Hematopoietic multipotent progenitor cell treated with erythropoietin and hydrocortisone succinate and interleukin-3 and kit ligand, for 8 days (in vitro differentiated cells): ENCODE results near the gene KLHL30.

Source experiments
- DNase-seq: peaks from one replicate; pipeline ENCODE4 v3.0.0-alpha.2; 2015

Gene KLHL30, protein sequence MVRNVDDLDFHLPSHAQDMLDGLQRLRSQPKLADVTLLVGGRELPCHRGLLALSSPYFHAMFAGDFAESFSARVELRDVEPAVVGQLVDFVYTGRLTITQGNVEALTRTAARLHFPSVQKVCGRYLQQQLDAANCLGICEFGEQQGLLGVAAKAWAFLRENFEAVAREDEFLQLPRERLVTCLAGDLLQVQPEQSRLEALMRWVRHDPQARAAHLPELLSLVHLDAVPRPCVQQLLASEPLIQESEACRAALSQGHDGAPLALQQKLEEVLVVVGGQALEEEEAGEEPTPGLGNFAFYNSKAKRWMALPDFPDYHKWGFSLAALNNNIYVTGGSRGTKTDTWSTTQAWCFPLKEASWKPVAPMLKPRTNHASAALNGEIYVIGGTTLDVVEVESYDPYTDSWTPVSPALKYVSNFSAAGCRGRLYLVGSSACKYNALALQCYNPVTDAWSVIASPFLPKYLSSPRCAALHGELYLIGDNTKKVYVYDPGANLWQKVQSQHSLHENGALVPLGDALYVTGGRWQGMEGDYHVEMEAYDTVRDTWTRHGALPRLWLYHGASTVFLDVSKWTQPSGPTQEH

DNA sequence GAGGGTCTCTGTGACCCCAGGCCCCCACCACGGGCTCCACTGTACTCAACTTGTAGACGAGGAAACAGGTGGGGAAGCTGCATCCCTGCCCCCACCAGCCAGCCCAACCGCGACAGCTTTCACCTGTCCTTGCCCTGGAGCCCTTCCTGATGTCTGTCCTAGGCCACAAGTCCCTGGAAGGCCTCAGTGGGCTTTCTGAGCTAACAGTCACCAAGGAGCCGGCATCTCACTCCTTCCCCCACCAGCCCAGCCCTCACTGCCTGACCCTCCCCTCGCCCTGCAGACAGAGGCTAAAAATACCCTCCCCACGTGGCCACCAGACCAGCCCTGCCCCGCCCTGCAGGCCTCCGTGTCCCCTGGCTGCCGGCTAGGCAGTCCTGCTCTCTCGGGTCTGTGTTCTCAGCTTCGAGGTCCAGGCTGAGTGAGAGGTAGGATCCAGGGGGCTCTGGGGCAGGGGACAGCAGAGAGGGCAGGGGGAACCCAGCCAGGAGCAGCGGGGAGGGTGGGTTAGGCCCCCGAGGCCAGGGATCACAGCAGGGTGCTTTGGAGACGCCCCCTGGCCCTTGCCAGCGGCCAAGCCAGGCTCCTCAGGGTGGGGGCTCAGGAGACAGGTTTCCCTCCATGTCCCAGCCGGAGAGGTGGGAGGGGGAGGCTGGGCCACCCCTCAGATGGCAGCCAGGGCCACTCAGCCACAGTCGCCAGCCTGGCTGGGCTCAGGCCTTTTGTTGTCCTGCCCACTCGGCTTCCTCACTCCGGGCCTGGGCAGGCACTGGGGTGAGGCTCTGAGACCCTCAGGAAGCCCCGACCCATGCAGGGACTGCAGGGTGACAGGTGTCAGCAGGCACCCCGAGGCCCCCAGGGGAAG is at the start of gene KLHL30:
Gene KLHL30 (plus strand): TSS at position 338 of the 865 bp plus-strand sequence. CDS start 2,087 bp downstream, outside the sequence.
- no peak for DNase-seq

DNA sequence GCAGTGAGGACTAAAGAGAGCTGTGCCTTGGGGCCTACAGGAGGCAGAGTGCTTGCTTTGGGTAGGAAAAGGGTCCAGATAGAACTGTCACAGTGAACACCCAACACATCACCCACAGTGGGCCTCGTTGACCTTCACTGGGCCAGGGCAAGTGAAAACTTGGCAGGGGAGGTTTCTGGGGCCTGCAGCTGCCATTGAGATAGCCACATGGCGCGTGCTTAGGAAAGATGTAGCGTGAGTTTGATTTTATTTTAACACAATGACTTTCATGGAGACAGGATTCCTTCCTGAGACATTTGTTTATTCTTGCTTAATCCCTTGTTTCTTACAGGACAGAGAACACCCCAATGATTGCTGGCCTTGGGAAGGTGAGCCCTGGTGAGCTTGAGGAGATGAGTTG is 47.6 kb upstream of the KLHL30 start:
- DNase-seq = no peak

- no peak for DNase-seq
Measured at GRCh38 chr2:238091436-238092060, 46.9 kb upstream of the KLHL30 start.

- no peak for DNase-seq
Measured at GRCh38 chr2:238092486-238093035, 45.9 kb upstream of the KLHL30 start.

DNA sequence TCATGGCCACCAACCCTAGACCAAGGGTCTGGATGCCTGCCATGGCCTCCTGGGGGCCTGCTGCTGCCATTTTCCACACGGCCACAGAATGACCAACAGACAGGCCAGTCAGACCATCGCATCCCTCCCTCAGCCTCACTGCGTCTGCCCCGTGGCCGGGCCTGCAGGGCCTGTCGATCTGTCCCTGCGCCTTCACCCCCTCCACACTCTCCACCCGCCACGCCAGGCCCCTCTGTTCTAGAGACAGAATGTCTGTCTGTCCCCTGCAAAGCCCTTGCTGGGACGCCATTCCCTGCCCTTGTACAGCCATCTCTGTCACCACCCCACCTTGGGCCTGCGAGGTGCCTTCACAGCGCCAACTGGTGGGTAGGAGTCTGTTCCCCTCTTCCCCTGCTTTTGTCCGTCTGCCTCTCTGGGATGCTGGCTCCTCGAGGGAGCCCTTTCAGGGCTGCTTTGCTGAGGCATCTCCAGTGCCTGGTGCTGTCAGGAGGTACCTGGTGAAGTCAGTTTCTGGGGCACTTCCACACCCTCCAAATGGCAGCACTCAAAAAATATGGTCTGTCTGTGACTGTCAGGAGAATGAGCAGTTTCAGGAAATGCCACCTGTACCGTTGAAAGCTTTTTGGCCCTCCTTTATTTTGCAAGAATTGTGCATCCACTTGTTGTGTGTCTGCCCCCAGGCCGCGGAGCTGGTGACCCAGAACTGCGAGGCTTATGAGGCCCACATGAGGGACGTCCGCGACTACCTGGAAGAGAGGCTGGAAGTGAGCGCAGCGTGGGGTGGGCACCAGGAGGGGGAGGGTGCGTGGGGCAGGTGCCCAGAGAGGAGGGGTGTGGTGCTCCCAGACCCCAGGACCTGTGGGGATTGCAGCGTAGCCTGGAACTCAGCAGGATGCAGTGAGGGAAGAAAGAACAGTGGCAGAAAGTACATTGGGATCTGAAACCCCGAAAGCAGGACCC is 45.0 kb upstream of the KLHL30 start:
- no peak for DNase-seq

GRCh38 chr2:238094438-238095022 is 43.9 kb upstream of the KLHL30 start:
- no peak for DNase-seq

- DNase-seq = no peak
Measured at GRCh38 chr2:238095143-238095542, 43.3 kb upstream of the KLHL30 start.

- no peak for DNase-seq
Measured at GRCh38 chr2:238096311-238097011, 42.0 kb upstream of the KLHL30 start.

DNA sequence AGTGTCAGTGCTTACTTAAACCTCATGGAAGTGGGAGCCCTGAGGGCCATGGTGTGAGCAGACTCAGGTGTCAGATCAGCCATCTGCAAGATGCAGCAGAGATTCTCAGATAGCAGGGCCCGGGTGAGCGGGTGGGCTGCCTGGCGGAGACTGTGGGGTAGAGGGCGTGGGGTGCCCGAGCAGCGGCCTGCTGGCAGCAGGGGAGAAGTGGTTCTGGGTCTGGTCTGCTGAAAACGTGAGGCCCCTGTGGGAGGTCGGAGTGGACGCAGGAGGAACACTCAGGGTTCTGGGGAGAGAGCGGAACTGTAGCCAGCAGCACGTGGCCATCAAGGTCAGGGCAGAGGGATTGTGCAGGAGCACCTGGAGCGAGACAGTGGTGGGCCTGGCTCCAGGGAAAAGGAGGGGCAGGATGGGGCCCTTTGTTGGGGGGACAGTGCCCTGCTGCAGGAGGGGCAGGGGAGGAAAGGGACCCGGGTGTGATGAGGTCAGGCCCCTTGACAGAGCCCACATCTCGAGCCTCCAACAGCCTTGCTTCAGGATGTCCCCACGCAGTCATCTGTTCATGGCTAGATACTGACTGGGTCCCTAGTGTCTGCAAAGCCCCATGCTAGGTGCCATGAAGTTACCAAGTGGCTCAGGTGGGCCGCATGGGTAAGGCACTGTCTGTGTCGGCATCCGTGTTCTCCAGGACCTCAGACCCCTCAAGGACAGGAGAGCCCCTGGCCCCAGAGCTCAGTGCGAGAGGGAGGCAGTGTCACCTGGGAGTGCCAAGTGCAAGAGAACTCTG is 41.1 kb upstream of the KLHL30 start:
- no peak for DNase-seq

DNA sequence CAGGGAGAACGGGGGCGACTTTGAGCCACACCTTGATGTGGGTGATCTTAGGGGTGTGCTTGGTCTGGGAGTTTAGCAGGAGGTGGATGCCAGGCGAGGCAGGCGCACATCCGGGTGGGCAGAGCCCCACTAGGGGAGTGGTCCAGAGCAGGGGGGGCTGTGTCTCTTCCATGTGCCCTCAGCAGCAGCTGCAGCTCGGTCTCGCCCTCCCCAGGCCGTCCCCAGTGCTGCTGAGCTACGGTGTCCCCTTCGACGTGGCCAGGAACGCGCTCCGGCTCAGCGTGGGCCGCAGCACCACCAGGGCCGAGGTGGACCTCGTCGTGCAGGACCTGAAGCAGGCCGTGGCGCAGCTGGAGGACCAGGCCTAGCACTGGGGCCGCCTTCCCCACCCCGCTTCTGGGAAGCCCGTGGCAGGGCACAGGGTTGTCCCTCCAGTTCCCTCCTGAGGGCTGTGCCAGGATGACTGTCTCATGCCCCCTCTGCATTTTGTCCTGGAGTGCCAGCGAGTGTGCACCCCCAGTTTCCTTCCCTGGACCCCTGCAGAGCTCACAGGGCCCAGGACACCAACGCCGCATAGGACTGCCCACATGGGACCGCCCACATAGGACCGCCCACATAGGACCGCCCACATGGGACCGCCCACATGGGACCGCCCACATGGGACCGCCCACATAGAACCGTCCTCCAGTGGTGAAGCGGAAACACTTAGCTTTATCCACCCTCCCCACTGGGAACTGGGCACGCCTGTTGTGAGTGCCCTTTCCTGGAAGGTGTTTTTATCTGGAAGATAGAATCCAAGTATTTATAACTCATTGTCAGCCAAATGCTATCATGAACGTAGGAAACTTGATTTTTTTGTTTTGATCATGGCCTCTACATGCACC is 40.2 kb upstream of the KLHL30 start:
- DNase-seq = peak; percentile 92

DNA sequence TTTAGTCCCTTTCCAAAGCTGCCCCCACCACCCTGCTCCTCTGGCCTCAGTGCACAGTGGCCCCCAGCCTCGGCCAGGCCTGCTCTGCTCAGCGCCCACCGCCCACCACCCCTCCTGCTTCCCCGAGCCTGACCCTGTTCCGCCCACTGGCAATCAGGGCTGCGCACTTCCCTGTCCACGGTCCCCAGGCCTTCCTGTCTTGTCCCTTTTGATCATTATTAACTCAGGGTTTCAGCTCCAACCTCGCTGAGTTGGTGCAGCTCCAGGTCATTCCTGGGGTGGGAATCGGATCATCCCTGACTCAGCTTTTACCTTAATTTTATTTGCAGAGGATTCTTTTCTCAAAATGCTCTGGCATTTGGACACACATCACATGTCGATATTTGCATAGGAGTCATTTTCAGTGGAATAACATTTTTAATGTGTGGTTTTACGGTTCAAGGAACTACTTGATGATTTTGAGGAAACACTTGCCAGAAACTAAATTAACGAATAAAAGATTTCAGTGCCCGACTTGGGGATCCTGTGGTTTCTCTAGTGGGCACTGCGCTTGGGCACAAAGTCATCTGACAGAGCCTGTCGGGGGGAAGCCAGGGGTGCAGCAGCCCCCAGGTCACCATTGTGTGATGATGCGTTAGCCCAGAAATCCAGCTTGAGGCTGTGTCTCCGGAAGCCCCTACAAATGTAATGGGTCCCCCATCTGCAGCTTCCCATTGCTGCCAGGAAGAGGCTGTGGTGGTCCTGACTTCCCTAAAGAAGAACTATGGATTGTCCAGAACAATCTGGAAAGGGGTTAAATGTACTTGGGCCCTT is 39.4 kb upstream of the KLHL30 start:
- DNase-seq = peak; percentile 9

DNA sequence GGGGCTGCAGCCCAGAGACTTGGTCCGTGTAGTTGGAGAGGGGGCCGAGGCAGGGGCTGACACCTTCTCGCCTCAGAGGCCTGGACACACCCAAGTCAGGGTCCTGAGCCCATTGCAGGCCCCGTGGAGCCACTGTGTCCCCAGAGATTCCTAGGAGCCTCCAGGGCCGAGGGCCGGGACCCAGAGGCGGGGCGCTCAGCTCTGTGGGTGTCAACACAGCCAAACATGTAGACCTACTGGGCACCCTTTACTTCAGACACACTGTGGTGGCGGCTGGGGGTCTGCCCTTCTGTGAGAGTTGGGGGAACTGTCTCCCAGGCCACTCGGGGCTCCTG is 38.8 kb upstream of the KLHL30 start:
- no peak for DNase-seq

DNA sequence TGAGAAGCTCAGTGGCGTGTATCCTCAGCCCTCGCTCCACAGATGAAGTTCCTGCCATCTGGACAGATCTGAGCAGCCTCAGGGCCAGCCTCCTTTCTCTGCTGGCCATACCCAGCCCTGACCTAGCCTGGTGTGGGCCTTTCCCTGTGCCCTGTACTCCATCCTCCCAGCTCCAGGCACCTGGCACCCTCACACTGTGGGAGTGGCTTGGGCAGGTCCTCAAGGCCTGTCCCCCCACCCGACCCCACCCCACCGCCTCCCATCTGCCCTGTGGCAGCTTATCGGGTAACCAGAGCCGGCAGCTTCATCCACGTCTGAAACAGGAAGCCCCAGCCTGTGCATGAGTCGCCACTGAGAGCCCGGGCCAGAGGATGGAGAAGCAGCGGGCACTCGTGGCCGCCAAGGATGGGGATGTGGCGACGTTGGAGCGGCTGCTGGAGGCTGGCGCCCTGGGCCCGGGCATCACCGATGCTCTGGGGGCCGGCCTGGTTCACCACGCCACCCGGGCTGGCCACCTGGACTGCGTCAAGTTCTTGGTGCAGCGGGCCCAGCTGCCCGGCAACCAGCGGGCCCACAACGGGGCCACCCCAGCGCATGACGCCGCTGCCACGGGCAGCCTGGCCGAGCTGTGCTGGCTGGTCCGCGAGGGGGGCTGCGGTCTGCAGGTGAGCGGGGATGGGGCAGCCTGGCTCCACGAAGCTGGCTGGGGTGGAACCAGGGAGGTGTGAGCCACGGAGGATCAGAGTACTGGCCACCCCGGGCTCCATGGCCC is 38.2 kb upstream of the KLHL30 start, which contains the start of gene ESPNL:
Gene ESPNL (plus strand): TSS at position 292 of the 772 bp plus-strand sequence. CDS start 80 bp downstream, at position 372.
- peak; percentile 65 for DNase-seq

DNA sequence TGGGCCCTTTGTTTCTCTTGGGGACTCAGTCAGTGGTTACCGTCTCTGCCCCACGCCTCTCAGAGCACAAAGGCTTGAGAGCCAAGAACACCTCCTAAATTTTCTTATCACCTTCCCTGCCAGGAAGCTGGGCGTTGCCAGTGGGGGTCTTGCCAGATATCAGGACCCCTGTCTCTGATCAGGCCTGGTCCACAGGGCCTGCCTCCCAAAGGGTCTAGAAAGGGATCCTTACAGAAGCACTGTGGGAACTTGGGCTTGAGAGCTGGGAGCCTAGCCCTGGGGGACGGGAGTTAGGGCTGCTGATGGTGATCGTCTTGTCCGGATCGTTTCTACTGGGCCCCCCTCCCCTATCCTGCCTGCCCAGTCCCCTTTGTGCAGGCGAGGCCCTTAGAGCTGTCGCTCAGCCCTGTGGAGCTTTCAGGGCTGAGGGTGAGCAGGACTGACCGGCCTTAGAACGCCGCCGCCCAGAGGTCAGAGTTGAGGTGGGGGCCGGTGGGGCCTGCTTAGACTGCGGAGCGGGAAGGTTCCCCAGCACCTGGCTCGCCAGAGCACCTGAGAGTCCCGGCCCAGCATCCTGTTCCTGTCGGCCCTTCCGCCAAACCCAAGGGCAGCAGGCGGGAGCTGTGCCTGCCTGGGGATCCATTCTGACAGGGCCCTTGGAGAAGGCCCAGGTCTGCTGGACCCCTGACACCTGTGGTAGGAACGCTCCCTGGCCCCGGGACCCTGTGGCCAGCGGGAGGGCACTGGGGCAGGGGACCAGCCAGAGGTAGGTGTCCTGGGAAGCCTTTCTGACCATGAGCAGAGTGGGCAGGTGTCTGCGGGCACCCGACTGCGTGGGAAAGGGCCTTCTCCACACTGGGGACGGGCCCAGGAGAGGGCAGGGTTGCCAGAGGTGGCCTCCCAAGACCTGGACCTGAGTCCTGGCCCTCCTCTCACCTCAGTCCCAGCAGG is 37.4 kb upstream of the KLHL30 start:
- DNase-seq = no peak
